HepG2 (cell line): ENCODE measurements around the gene CEBPB. TPM values are rescaled to one million over a fixed set of nuclear protein-coding genes. Genes with fewer than 3 reads are reported as not detected.

Experiments
- ATAC-seq: fragments of 200-7000 bp; cut with Tn5 transposase; 3 replicates; pipeline ENCODE4 v1.9.1; 2020; ENCODE audit warnings: mild to moderate bottlenecking, moderate library complexity
- BruUV-seq: library from RNA; stranded (reverse); fragments of 400-500 nt; replicated peaks from 2 replicates; lab custom pipeline; 2021; lab: Mats Ljungman, UMichigan
- CTCF ChIA-PET: fragments of 300-600 bp; formaldehyde crosslinking; extraction: SDS; loops from one replicate; lab custom pipeline; 2021; ENCODE audit warnings: low total read pairs, inconsistent platforms, low intra/inter-chr PET ratio; lab: Yijun Ruan, JAX
- POLR2A ChIA-PET: fragments of 350-600 bp; sonication (Branson Sonifier 250); formaldehyde crosslinking; loops from one replicate; lab custom pipeline; 2020; ENCODE audit warnings: antibody characterized with exemption, inconsistent platforms; lab: Yijun Ruan, JAX
- DNase-seq: peaks from one replicate; pipeline ENCODE4 v3.0.0-alpha.2; 2015; ENCODE audit warnings: low spot score
- FAIRE-seq: peaks from 3 replicates; lab custom pipeline; 2011; peaks lifted over from hg19 to GRCh38; lab: Jason Lieb, UNC
- H2AFZ ChIP-seq: one replicate; pipeline ENCODE4 v1.6.1; 2011; ENCODE audit warnings: low read length, inconsistent platforms
- H3K27ac ChIP-seq: fragments of 300-600 bp; 3 replicates; pipeline ENCODE4 v1.8.0; 2011; ENCODE audit warnings: mixed run types, mild to moderate bottlenecking, mixed read lengths, low read length, inconsistent platforms; ENCODE audit not compliant: insufficient read depth; ENCODE audit errors: extremely low read length
- H3K27me3 ChIP-seq, 2 experiments: fragments of 200-600 bp in 1 of 2; 2 replicates in 1 of 2; 3 replicates in 1 of 2; pipeline versions ENCODE4 v1.6.0 to v1.8.0; 2011; ENCODE audit warnings: low read length in 2 of 2, mild to moderate bottlenecking in 2 of 2, moderate library complexity in 2 of 2, inconsistent platforms in 1 of 2; ENCODE audit not compliant: insufficient read depth in 2 of 2, control insufficient read depth in 1 of 2
- H3K36me3 ChIP-seq, 2 experiments: fragments of 200-600 bp in 1 of 2; replicated peaks in 1 of 2; 2 replicates in 1 of 2; 3 replicates in 1 of 2; pipeline versions ENCODE4 v1.5.1 to v1.8.0; 2011; ENCODE audit warnings: low read length in 2 of 2, inconsistent platforms in 1 of 2; ENCODE audit not compliant: insufficient read depth in 2 of 2, control insufficient read depth in 1 of 2
- H3K4me1 ChIP-seq: 2 replicates; pipeline ENCODE4 v1.5.1; 2012; ENCODE audit warnings: low read length, inconsistent platforms; ENCODE audit not compliant: insufficient read depth
- H3K4me2 ChIP-seq: 2 replicates; pipeline ENCODE4 v1.6.0; 2011; ENCODE audit warnings: low read depth, low read length, inconsistent platforms
- H3K4me3 ChIP-seq, 3 experiments: fragments of 200-600 bp in 1 of 3; sonication (generic), shearing (Covaris generic) in 1 of 3; replicated peaks in 1 of 3; 2 replicates each; pipeline ENCODE4 v1.5.1; 2011 to 2016; ENCODE audit warnings: low read length in 3 of 3, inconsistent platforms in 2 of 3, low read depth in 2 of 3, mild to moderate bottlenecking in 2 of 3, control low read depth in 1 of 3, mixed read lengths in 1 of 3; ENCODE audit not compliant: insufficient read depth in 1 of 3
- H3K79me2 ChIP-seq: one replicate; pipeline ENCODE4 v1.6.1; 2011; ENCODE audit warnings: low read length, inconsistent platforms; ENCODE audit not compliant: insufficient read depth
- H3K9ac ChIP-seq: 2 replicates; pipeline ENCODE4 v1.6.0; 2011; ENCODE audit warnings: mild to moderate bottlenecking, low read depth, low read length, inconsistent platforms; ENCODE audit not compliant: insufficient read depth
- H3K9me3 ChIP-seq: 2 replicates; pipeline ENCODE4 v1.5.1; 2012; ENCODE audit warnings: mild to moderate bottlenecking, low read length
- H4K20me1 ChIP-seq: 2 replicates; pipeline ENCODE4 v1.6.0; 2011; ENCODE audit warnings: inconsistent platforms, mild to moderate bottlenecking, low read length, moderate library complexity; ENCODE audit not compliant: insufficient read depth
- CENPBD1 ChIP-seq: sonication (generic); formaldehyde crosslinking; IDR thresholded peaks from 2 replicates; pipeline ENCODE4 v1.8.0; 2022; ENCODE audit warnings: missing genetic modification reagents, low read depth, mild to moderate bottlenecking, borderline replicate concordance
- CTCF ChIP-seq: sonication (generic); formaldehyde crosslinking; IDR thresholded peaks from 2 replicates; pipeline ENCODE4 v1.5.0; 2020; ENCODE audit warnings: mild to moderate bottlenecking, missing genetic modification reagents, moderate library complexity
- HOXA7 ChIP-seq: sonication (generic); formaldehyde crosslinking; IDR thresholded peaks from 2 replicates; pipeline ENCODE4 v1.8.1; 2022; ENCODE audit warnings: mild to moderate bottlenecking, missing genetic modification reagents, moderate library complexity
- MTF2 ChIP-seq: sonication (generic); formaldehyde crosslinking; IDR thresholded peaks from 2 replicates; pipeline ENCODE4 v1.5.0; 2020; ENCODE audit warnings: missing genetic modification reagents, borderline replicate concordance
- PHF21A ChIP-seq: sonication (generic); formaldehyde crosslinking; IDR thresholded peaks from 2 replicates; pipeline ENCODE4 v1.5.0; 2020; ENCODE audit warnings: mild to moderate bottlenecking, missing genetic modification reagents
- POGZ ChIP-seq: sonication (generic); formaldehyde crosslinking; IDR thresholded peaks from 2 replicates; pipeline ENCODE4 v1.4.0; 2020; ENCODE audit warnings: mild to moderate bottlenecking, missing genetic modification reagents
- SIX4 ChIP-seq: sonication (generic); formaldehyde crosslinking; IDR thresholded peaks from 2 replicates; pipeline ENCODE4 v1.4.0; 2020; ENCODE audit warnings: missing genetic modification reagents
- SMARCE1 ChIP-seq: fragments of 450-650 bp; IDR thresholded peaks from 2 replicates; pipeline ENCODE4 v1.6.1; 2017; ENCODE audit warnings: borderline replicate concordance
- SP5 ChIP-seq: IDR thresholded peaks from 2 replicates; pipeline ENCODE4 v1.6.1; 2016; ENCODE audit warnings: low read depth, borderline replicate concordance
- U2AF2 ChIP-seq: fragments of 200-400 bp; formaldehyde crosslinking; IDR thresholded peaks from 2 replicates; pipeline ENCODE4 v1.6.1; 2017; ENCODE audit warnings: low read depth, mild to moderate bottlenecking, low read length
- ZBTB2 ChIP-seq: sonication (generic); formaldehyde crosslinking; IDR thresholded peaks from 2 replicates; pipeline ENCODE4 v1.8.0; 2022; ENCODE audit warnings: low read depth, missing genetic modification reagents
- ZNF513 ChIP-seq: sonication (generic); formaldehyde crosslinking; conservative IDR thresholded peaks from 2 replicates; pipeline ENCODE4 v1.5.0; 2020; ENCODE audit warnings: missing genetic modification reagents
- ZNF530 ChIP-seq: sonication (generic); formaldehyde crosslinking; IDR thresholded peaks from 2 replicates; pipeline ENCODE4 v1.5.0; 2020; ENCODE audit warnings: low read depth, mild to moderate bottlenecking, missing genetic modification reagents
- WGBS: methylation state at CpG from one replicate; pipeline ENCODE4 v1.1.6; 2017; ENCODE audit warnings: low lambda C conversion rate; 5-methylcytosine and 5-hydroxymethylcytosine counted together
- in situ Hi-C: cut with HindIII; loops from 2 replicates; pipeline ENCODE4 v1.10.0; 2017; ENCODE audit warnings: low pct_unique_long_range_greater_than_20kb; ENCODE audit not compliant: extremely low pct_ligation_motif_present
- intact Hi-C: fragments of 100-400 bp; cut with micrococcal nuclease; formaldehyde crosslinking; loops from one replicate; pipeline ENCODE4 v1.10.0; 2022; ENCODE audit not compliant: unreplicated experiment
- polyA plus RNA-seq, 8 experiments: library from polyadenylated mRNA; depleted of rRNA in 3 of 8; stranded (reverse) in 7 of 8; unstranded in 1 of 8; fragments of >200 nt; fragmentation: Illumina TruSeq in 4 of 8; extraction: Trizol in 4 of 8; gene quantifications; 2 replicates each; pipeline versions ENCODE4 v1.2.1 to v1.2.3, GENCODE V29; 2011 to 2016; ENCODE audit warnings: low read depth in 4 of 8, missing spikeins in 1 of 8, mixed read lengths in 1 of 8; ENCODE audit not compliant: insufficient read depth in 1 of 8
- total RNA-seq, 5 experiments: library from RNA; depleted of rRNA; stranded (reverse); fragments of >200 nt; fragmentation: Illumina TruSeq; extraction: Trizol; gene quantifications; 2 replicates each; pipeline ENCODE4 v1.2.3, GENCODE V29; 2016; ENCODE audit warnings: low read depth in 1 of 5
- TF ChIP-seq, protein P1 (sequence below): sonication (generic); formaldehyde crosslinking; IDR thresholded peaks from 2 replicates; pipeline ENCODE4 v1.5.0; 2020; ENCODE audit warnings: missing genetic modification reagents
- TF ChIP-seq, protein P2 (sequence below): IDR thresholded peaks from 2 replicates; pipeline ENCODE4 v1.6.1; 2012; ENCODE audit warnings: inconsistent platforms
- TF ChIP-seq, protein P3 (sequence below): sonication (generic); formaldehyde crosslinking; IDR thresholded peaks from 2 replicates; pipeline ENCODE4 v1.9.0; 2021; ENCODE audit warnings: missing genetic modification reagents, mild to moderate bottlenecking, borderline replicate concordance

Gene CEBPB
- total and polyA plus RNA-seq, 2 of the 13 experiments (the other 11 are each of a cell fraction or from before 2014, with no cell fraction given): 18.5 to 28.2 TPM

- in situ Hi-C loops: no loop called here
- peaks cover 59% of the 10 kb centered on the region for H3K4me1 ChIP-seq
- no peak overlapping the region for H3K27ac ChIP-seq
Observed at GRCh38 chr20:50141811-50142561, 48.6 kb upstream of the CEBPB start.

More at GRCh38 chr20:50141811-50142561, 48.6 kb upstream of the CEBPB start:
- Histone ChIP-seq H3K27me3 (no peaks in the 10 kb centered on the region), H2AFZ (no peak overlapping the region), H3K9ac (no peak overlapping the region), H3K9me3 (no peaks in the 10 kb centered on the region), H3K79me2 (peaks cover 21% of the 10 kb centered on the region), H3K36me3 (peaks cover 33 to 51% of the 10 kb centered on the region in 2 experiments), H3K4me3 (no peak overlapping the region), H3K4me2 (no peak overlapping the region), H4K20me1 (peaks cover 3% of the 10 kb centered on the region; the same call in 1 of the 2 replicates)
- WGBS: 89% methylated on average over 12 of the region's 12 CpGs
- DNase-seq (no peak), ATAC-seq (no peak), FAIRE-seq (no peak)
- POLR2A ChIA-PET: interaction anchor here (0.6 to 1.9 kb wide), 3 partner anchors 12 to 163 kb away, joined by 3 to 6 read pairs (median 3); no protein-coding TSS in a partner anchor
- intact Hi-C loops: no loop called here
- CTCF ChIA-PET: no interaction called here
- TF ChIP-seq ZNF530: no peak
- no peak for TF ChIP-seq U2AF2
- TF ChIP-seq, protein P1, sequence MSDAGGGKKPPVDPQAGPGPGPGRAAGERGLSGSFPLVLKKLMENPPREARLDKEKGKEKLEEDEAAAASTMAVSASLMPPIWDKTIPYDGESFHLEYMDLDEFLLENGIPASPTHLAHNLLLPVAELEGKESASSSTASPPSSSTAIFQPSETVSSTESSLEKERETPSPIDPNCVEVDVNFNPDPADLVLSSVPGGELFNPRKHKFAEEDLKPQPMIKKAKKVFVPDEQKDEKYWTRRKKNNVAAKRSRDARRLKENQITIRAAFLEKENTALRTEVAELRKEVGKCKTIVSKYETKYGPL (CRISPR knock-in tag): no peak
- TF ChIP-seq, protein P2, sequence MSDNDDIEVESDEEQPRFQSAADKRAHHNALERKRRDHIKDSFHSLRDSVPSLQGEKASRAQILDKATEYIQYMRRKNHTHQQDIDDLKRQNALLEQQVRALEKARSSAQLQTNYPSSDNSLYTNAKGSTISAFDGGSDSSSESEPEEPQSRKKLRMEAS: no peak
- no peak for TF ChIP-seq ZNF513
- TF ChIP-seq PHF21A (CRISPR knock-in tag): no peak
- no peak for TF ChIP-seq SMARCE1
- no peak for TF ChIP-seq CTCF
- TF ChIP-seq POGZ (CRISPR knock-in tag): no peak
- TF ChIP-seq SIX4: no peak
- no peak for TF ChIP-seq HOXA7
- TF ChIP-seq SP5 (CRISPR knock-in tag): no peak
- TF ChIP-seq, protein P3, sequence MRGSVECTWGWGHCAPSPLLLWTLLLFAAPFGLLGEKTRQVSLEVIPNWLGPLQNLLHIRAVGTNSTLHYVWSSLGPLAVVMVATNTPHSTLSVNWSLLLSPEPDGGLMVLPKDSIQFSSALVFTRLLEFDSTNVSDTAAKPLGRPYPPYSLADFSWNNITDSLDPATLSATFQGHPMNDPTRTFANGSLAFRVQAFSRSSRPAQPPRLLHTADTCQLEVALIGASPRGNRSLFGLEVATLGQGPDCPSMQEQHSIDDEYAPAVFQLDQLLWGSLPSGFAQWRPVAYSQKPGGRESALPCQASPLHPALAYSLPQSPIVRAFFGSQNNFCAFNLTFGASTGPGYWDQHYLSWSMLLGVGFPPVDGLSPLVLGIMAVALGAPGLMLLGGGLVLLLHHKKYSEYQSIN: no peak
- TF ChIP-seq MTF2 (CRISPR knock-in tag): no peak
- no peak for TF ChIP-seq CENPBD1
- TF ChIP-seq ZBTB2 (CRISPR knock-in tag): no peak
- BruUV-seq: no TSS peak
